ENCODE data around the gene PPP1R1B. TPM values are rescaled to one million over a fixed set of nuclear protein-coding genes. Genes with fewer than 3 reads are reported as not detected.
A peak's percentile ranks its signal among the peaks of the same experiment; 100 is the strongest.

Gene PPP1R1B
- total RNA-seq, 5 donors from 2014 or later (not counting 1 experiment from before 2014, with no cell fraction given): 0.12 to 0.35 (median 0.18) TPM; not detected in 1

DNA sequence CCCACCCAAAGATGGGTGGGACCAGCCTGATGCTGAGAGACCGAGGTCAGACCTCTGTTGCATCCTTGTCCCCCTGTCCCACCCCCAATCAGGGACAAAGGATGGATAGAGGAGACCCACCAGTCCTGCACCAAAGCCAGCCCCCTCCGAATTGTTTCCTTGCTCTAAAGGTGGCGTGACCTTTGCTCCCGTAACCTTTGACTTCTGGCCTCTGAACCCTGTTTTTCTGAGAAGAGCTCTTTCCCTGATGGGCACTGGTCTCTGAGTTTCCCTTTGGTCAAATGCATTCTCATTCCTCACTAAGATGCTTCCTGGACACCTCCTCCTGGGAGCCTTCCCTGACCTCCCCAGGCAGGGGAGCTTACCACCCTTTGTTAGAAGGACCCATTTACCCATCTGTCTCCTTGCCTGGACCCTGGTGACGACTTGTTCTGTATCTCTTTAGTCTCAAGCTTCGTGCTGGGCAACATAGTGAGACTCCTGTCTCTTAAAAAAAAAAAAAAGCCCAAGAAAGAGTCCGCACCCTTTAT, 13.8 kb upstream of the PPP1R1B start:
- H3K4me1 ChIP-seq (ENCODE audit: control insufficient read depth in 1 of 2, extremely low read depth in 1 of 2, insufficient read depth in 2 of 2, low read length in 2 of 2): peaks cover 2 to 7% of the 10 kb centered on the region in 2 experiments
- H3K27me3 ChIP-seq (replicated peaks in 1 of 2; ENCODE audit: control insufficient read depth in 2 of 2, extremely low read depth in 1 of 2, insufficient read depth in 2 of 2, low read length in 1 of 2): peaks cover 11 to 67% of the 10 kb centered on the region in 2 experiments
- POLR2A ChIA-PET: no interaction called here
- CTCF ChIA-PET: interaction anchor here (0.6 to 0.9 kb wide), 3 partner anchors 9 to 203 kb away, joined by 3 to 4 read pairs (median 3); no protein-coding TSS in a partner anchor
- peaks cover 34 to 36% of the 10 kb centered on the region in 2 donors for H3K27me3 Mint-ChIP-seq
- 78% methylated on average over 5 of the region's 7 CpGs for WGBS (ENCODE audit: insufficient coverage)
- H3K36me3 ChIP-seq (ENCODE audit: control insufficient read depth in 2 of 2, extremely low read depth in 1 of 2, insufficient read depth in 1 of 2, low read length in 1 of 2): no peaks in the 10 kb centered on the region
- H3K4me3 Mint-ChIP-seq: no peak overlapping the region
- no peak overlapping the region for H3K27ac ChIP-seq (ENCODE audit: low read length)
- no peak for ATAC-seq (replicated peaks in 1 of 4)
- H3K4me3 ChIP-seq (ENCODE audit: control insufficient read depth in 1 of 2, extremely low read depth in 1 of 2, low read length in 1 of 2): no peak overlapping the region
- no peaks in the 10 kb centered on the region for H3K9me3 ChIP-seq
- no peaks in the 10 kb centered on the region for H3K36me3 Mint-ChIP-seq
- no peaks in the 10 kb centered on the region for H3K9me3 Mint-ChIP-seq
- H3K27ac Mint-ChIP-seq: no peak overlapping the region
- peaks cover 0 to 2% (median 2%) of the 10 kb centered on the region in 3 donors for H3K4me1 Mint-ChIP-seq
- DNase-seq: no peak

DNA sequence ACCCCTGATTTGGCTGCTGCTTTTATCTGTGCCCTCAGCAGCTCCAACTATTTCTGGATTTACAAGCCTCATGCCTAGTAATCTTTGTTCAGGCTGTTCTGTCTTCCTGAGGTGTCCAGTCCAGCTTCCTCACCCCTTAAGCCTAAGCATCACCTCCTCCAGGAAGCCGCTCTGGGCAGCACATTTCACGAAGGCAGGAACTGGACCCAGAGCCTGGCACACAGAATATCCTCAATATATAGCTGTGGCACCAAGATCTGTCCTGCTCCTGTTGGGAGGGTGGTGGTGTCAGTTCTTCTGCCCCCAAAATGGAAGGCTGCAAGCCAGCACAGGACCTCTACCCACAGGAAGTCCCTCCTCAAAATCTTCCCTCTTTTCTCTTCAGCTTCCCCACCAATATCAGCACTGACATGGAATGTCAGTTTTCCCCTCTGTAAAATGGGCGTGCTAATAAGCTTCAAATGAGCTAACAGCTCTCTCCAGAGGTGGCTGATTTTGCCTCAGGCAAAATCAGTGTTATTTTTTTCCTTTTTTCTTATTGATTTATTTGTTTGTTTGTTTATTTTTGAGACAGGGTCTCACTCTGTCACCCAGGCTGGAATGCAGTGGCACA, 12.1 kb upstream of the PPP1R1B start:
- no peaks in the 10 kb centered on the region for H3K9me3 ChIP-seq
- H3K36me3 ChIP-seq (ENCODE audit: control insufficient read depth in 2 of 2, extremely low read depth in 1 of 2, insufficient read depth in 1 of 2, low read length in 1 of 2): no peaks in the 10 kb centered on the region
- ATAC-seq (replicated peaks in 1 of 4): no peak
- Mint-ChIP-seq H3K27ac (no peak overlapping the region), H3K36me3 (no peaks in the 10 kb centered on the region), H3K4me1 (peaks cover 0 to 5% (median 2%) of the 10 kb centered on the region in 3 donors), H3K4me3 (no peak overlapping the region), H3K27me3 (peaks cover 22 to 23% of the 10 kb centered on the region in 2 donors), H3K9me3 (no peaks in the 10 kb centered on the region)
- no CpG with 5 or more reads among the region's 3 CpGs for WGBS (ENCODE audit: insufficient coverage)
- no peak overlapping the region for H3K4me3 ChIP-seq (ENCODE audit: control insufficient read depth in 1 of 2, extremely low read depth in 1 of 2, low read length in 1 of 2)
- ChIA-PET POLR2A (interaction anchor here (0.6 to 0.7 kb wide), 2 partner anchors 16 to 691 kb away, joined by 3 read pairs; no protein-coding TSS in a partner anchor), CTCF (interaction anchor here in 1 of 2 donors (0.7 kb wide), 1 partner anchor 247 kb away, joined by 5 read pairs; no protein-coding TSS in a partner anchor)
- H3K27ac ChIP-seq (ENCODE audit: low read length): no peak overlapping the region
- H3K27me3 ChIP-seq (replicated peaks in 1 of 2; ENCODE audit: control insufficient read depth in 2 of 2, extremely low read depth in 1 of 2, insufficient read depth in 2 of 2, low read length in 1 of 2): peaks cover 4 to 60% of the 10 kb centered on the region in 2 experiments
- peaks cover 2 to 14% of the 10 kb centered on the region in 2 experiments for H3K4me1 ChIP-seq (ENCODE audit: control insufficient read depth in 1 of 2, extremely low read depth in 1 of 2, insufficient read depth in 2 of 2, low read length in 2 of 2)
- DNase-seq: no peak

DNA sequence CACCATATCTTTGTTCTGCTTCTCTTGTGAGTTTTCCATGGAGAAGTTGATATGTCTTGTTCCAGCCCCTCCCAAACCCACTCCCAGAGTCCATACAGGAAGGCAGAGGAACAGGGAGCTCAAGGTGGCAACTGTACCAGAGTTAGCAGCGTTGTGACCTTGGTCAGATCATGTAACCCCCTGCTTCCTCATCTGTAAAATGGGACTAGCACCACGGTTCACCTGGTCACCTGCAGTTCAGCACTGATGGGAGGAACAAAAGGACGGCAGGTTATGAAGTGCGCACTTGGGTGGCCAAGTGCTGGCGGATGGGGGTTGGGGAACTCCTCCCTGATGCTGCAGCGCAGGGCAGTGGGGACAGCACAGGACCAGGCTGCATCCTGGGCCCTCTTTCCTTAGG, 11.3 kb upstream of the PPP1R1B start:
- POLR2A ChIA-PET: interaction anchor here (0.6 to 0.7 kb wide), 2 partner anchors 16 to 692 kb away, joined by 3 read pairs; no protein-coding TSS in a partner anchor
- H3K4me3 ChIP-seq (ENCODE audit: control insufficient read depth in 1 of 2, extremely low read depth in 1 of 2, low read length in 1 of 2): no peak overlapping the region
- no peak for DNase-seq
- H3K4me3 Mint-ChIP-seq: no peak overlapping the region
- no peak overlapping the region for H3K27ac Mint-ChIP-seq
- H3K4me1 ChIP-seq (ENCODE audit: control insufficient read depth in 1 of 2, extremely low read depth in 1 of 2, insufficient read depth in 2 of 2, low read length in 2 of 2): peaks cover 2 to 14% of the 10 kb centered on the region in 2 experiments
- H3K36me3 Mint-ChIP-seq: no peaks in the 10 kb centered on the region
- H3K9me3 Mint-ChIP-seq: no peaks in the 10 kb centered on the region
- 53% methylated on average over 4 of the region's 6 CpGs for WGBS (ENCODE audit: insufficient coverage)
- ATAC-seq (replicated peaks in 1 of 4): no peak
- CTCF ChIA-PET: no interaction called here
- H3K36me3 ChIP-seq (ENCODE audit: control insufficient read depth in 2 of 2, extremely low read depth in 1 of 2, insufficient read depth in 1 of 2, low read length in 1 of 2): no peaks in the 10 kb centered on the region
- H3K27me3 ChIP-seq (replicated peaks in 1 of 2; ENCODE audit: control insufficient read depth in 2 of 2, extremely low read depth in 1 of 2, insufficient read depth in 2 of 2, low read length in 1 of 2): peaks cover 2 to 54% of the 10 kb centered on the region in 2 experiments
- H3K27me3 Mint-ChIP-seq: peaks cover 19 to 22% of the 10 kb centered on the region in 2 donors
- H3K4me1 Mint-ChIP-seq: peaks cover 0 to 5% (median 2%) of the 10 kb centered on the region in 3 donors
- H3K27ac ChIP-seq (ENCODE audit: low read length): no peak overlapping the region
- H3K9me3 ChIP-seq: no peaks in the 10 kb centered on the region

DNA sequence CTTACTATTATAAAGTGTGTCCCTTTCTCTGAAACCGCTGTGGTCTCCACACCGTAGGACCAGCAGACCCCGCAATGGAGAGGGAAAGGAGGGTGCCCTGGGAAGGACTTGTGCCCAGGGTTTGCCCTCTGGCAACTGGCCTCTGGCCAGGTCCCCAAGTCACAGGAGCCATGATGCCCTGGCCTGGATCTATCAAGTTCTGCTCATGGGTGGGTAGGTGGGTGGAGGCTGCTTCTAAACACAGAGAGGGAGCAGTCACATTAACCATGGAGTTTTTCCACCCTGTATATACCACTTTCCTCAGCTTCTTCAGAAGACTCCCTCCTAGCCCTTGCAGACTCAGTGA, 9.7 kb upstream of the PPP1R1B start:
- CTCF ChIA-PET: no interaction called here
- Mint-ChIP-seq H3K4me3 (peak overlapping the region; percentile 13 to 84 (median 59)), H3K27me3 (peaks cover 15 to 18% of the 10 kb centered on the region in 2 donors), H3K4me1 (peaks cover 4 to 10% (median 6%) of the 10 kb centered on the region in 3 donors), H3K9me3 (no peaks in the 10 kb centered on the region), H3K36me3 (no peaks in the 10 kb centered on the region), H3K27ac (no peak overlapping the region)
- DNase-seq: no peak
- WGBS (ENCODE audit: insufficient coverage): 85% methylated on average over 3 of the region's 3 CpGs
- POLR2A ChIA-PET: no interaction called here
- no peaks in the 10 kb centered on the region for H3K36me3 ChIP-seq (ENCODE audit: control insufficient read depth in 2 of 2, extremely low read depth in 1 of 2, insufficient read depth in 1 of 2, low read length in 1 of 2)
- H3K27me3 ChIP-seq (replicated peaks in 1 of 2; ENCODE audit: control insufficient read depth in 2 of 2, extremely low read depth in 1 of 2, insufficient read depth in 2 of 2, low read length in 1 of 2): peaks cover 2 to 50% of the 10 kb centered on the region in 2 experiments
- H3K9me3 ChIP-seq: no peaks in the 10 kb centered on the region
- peaks cover 2 to 22% of the 10 kb centered on the region in 2 experiments for H3K4me1 ChIP-seq (ENCODE audit: control insufficient read depth in 1 of 2, extremely low read depth in 1 of 2, insufficient read depth in 2 of 2, low read length in 2 of 2)
- no peak for ATAC-seq (replicated peaks in 1 of 4)
- peak overlapping the region; percentile 33 to 40 for H3K4me3 ChIP-seq (ENCODE audit: control insufficient read depth in 1 of 2, extremely low read depth in 1 of 2, low read length in 1 of 2)
- H3K27ac ChIP-seq (ENCODE audit: low read length): no peak overlapping the region

DNA sequence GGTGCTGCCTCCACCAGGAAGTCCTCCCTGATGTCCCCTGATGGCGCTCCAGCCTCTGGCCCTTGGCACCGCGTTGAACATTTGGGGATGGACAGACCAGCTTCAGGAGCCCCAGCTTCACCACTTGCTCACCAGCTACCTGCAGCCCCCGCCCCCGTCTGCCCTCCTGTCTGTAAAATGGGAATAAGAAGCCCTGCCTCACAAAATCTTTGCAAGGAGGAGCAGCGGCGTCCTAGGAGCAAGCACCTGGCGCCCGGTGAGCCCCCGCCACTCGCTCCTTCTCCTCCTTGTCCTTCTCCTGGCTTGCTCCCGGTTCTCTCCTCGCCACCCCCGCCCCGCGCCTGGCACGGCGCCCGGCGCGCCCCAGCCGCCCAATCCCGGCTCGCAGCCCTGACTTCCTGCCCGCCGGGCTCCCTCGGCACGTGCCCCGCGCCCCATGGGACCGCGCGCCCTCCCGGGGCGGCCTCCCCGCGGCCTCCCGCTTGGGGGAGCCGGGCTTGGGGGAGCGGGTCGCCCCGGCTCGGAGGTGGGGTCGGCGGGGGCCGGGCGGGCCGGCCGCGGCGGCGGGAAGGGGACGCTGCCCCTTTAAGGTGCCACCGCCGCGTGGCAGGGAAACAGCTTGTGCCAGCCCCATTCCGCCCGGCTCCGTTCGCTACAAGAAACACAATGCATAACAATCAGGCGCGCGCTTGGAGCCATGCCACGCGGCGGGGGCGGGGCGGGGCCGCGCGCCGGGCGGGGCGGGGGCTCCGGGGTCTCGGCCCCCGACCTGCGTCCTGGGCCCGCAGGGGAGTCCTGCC, 9.1 kb upstream of the PPP1R1B start:
- Histone ChIP-seq H3K4me3 (ENCODE audit: control insufficient read depth in 1 of 2, extremely low read depth in 1 of 2, low read length in 1 of 2) (peak overlapping the region; percentile 33 to 40), H3K27me3 (replicated peaks in 1 of 2; ENCODE audit: control insufficient read depth in 2 of 2, extremely low read depth in 1 of 2, insufficient read depth in 2 of 2, low read length in 1 of 2) (peaks cover 2 to 45% of the 10 kb centered on the region in 2 experiments), H3K4me1 (ENCODE audit: control insufficient read depth in 1 of 2, extremely low read depth in 1 of 2, insufficient read depth in 2 of 2, low read length in 2 of 2) (peaks cover 4 to 28% of the 10 kb centered on the region in 2 experiments), H3K27ac (ENCODE audit: low read length) (no peak overlapping the region), H3K9me3 (no peaks in the 10 kb centered on the region), H3K36me3 (ENCODE audit: control insufficient read depth in 2 of 2, extremely low read depth in 1 of 2, insufficient read depth in 1 of 2, low read length in 1 of 2) (no peaks in the 10 kb centered on the region)
- peak overlapping the region; percentile 66 to 84 (median 82) for H3K4me3 Mint-ChIP-seq
- ChIA-PET CTCF (interaction anchor here (0.5 to 0.6 kb wide), 2 partner anchors 70 to 206 kb away, joined by 3 read pairs; no protein-coding TSS in a partner anchor), POLR2A (interaction anchor here in 1 of 2 donors (0.6 kb wide), 1 partner anchor 361 kb away, joined by 4 read pairs; no protein-coding TSS in a partner anchor)
- ATAC-seq (replicated peaks in 1 of 4): peak; percentile 66 to 76 (median 72)
- H3K9me3 Mint-ChIP-seq: no peaks in the 10 kb centered on the region
- DNase-seq: peak in 32 of 35 experiments; percentile 17 to 69 (median 44)
- H3K36me3 Mint-ChIP-seq: no peaks in the 10 kb centered on the region
- H3K27me3 Mint-ChIP-seq: peaks cover 15 to 18% of the 10 kb centered on the region in 2 donors
- H3K27ac Mint-ChIP-seq: no peak overlapping the region
- WGBS (ENCODE audit: insufficient coverage): 1% methylated on average over 63 of the region's 79 CpGs
- peaks cover 10 to 16% (median 12%) of the 10 kb centered on the region in 3 donors for H3K4me1 Mint-ChIP-seq
